HG03060 (cell line): ENCODE results near the gene DTNBP1.

Experiments used
- ATAC-seq: cut with Tn5 transposase; IDR thresholded peaks from one replicate; pipeline ENCODE4 v1.9.1; 2021; ENCODE audit warnings: low read depth, moderate number of reproducible peaks; ENCODE audit not compliant: unreplicated experiment

DTNBP1 gene

GRCh38 chr6:15626878-15627674 is 35.8 kb downstream of the DTNBP1 start:
- ATAC-seq = no peak

DNA sequence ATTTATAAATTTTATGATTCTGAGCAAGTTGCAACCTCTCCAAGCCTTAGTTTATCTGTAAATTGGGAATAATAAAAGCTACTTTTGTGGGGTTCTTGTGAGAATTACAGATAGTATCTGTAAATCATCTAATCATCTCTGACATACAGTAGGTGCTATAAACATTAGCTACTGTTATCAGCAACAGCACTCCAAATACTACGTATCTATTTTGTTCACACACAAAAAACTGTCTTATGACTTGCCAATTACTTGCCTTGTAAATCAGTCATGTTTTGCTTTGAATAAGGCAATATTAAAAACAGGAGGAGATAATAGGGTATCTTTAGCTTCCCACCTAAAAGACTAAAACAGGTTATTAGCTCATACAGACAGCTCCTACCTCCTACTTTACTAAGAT is 36.7 kb downstream of the DTNBP1 start:
- ATAC-seq = no peak

GRCh38 chr6:15623276-15624116 is 39.3 kb downstream of the DTNBP1 start:
- ATAC-seq = no peak

DNA sequence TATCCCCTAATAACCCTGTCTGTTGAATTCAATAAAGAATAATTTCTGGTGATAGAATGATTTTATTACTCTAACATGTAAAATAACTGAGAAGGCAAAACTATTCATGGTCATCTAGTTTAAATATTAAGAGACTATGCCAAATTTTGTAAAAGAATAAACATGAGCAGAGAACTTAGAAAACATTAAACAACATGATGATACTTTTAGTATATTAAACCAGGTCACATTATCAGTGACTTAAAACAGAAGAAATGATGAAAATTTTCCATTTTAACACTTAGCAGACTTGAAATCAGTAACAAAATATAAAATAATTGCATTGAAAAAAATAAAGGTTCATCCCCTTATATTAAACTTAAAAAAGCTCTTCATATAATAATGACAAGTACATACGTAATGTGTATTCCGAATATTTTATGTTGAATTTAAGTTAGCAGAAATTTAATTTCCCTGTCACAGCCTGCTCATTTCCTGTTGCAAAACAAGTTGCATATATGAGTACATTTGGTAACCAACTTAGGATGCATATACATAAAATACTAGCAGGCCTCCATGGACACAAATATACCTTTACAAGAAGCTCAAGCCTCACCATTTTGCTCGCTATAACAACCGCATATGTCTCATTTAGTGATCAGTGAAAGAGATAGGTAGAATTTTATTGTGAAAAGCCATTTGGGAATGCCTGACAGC is 40.6 kb downstream of the DTNBP1 start:
- ATAC-seq = no peak

DNA sequence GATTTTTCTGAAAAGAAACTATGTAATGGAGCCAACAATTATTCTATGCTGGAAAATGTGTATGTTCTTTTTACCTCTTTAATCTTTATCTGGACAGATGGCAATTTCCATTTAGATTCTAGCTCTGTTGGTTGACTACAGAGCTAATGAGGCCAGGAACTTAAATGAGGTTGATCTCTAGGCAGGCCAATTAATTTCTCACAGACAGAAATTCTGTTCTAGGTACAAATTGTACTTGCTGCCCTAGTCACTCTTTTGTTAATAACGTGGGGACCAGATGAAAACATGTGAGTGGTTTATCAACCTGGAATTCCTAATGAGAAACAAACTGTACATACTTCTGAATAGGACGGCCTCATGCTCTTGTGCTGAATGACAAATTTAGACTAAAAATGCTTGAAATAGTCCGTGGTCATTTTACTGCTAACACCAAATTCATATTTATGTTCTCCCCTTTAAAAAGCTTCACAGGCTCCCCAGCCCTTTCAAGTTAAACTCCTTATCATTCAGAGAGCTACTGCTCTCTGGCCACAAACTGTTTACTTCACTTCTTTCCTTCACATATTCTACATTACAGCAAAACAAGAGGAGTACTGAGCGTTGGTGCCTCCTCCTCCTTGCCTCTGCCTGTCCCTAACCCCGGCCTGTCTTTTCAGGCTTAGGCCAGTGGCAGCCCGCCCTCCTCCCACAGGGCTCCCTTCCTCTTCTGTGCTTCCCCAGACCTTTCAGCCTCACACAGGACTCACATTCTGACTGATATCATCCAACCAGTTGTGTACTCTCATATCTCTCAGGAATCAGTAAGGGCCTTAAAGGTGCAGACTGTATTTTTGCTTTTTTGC is 41.4 kb downstream of the DTNBP1 start:
- no peak for ATAC-seq

GRCh38 chr6:15620611-15621010 is 42.2 kb downstream of the DTNBP1 start:
- no peak for ATAC-seq

GRCh38 chr6:15619330-15619729 is 43.5 kb downstream of the DTNBP1 start:
- no peak for ATAC-seq

DNA sequence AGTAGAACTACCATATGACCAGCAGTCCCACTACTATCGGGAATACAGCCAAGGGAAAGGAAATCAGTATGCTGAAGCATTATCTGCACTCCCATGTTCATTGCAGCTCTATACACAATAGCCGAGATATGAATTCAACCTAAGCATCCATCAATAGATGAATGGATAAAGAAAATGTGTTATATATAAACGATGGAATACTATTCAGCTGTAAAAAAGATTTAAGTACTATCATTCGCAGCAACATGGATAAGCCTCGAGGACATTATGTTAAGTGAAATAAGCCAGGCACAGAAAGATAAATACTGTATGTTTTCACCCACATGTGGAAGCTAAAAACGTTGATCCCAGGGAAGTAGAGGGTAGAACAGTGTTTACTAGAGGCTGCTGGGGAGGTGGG is 44.1 kb downstream of the DTNBP1 start:
- no peak for ATAC-seq

DNA sequence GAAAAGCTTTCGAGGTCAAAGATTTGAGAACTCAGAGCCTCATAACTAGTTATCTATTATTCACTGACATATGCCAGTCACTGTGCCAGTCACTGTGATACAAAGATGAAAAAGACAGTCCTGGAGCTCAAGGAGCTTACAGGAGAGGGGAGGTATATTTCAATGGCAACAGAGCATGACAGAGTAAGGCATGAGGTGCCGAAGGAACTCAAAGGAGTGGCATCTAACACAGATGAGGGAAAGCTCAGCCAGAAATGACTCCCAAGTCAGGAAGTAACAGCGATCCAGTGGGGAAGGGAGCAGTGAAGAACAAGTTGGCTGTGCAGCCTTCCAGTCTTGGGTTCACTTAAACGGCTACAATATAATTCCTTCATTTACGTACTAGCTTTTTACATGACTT is 46.6 kb downstream of the DTNBP1 start:
- ATAC-seq = no peak

DNA sequence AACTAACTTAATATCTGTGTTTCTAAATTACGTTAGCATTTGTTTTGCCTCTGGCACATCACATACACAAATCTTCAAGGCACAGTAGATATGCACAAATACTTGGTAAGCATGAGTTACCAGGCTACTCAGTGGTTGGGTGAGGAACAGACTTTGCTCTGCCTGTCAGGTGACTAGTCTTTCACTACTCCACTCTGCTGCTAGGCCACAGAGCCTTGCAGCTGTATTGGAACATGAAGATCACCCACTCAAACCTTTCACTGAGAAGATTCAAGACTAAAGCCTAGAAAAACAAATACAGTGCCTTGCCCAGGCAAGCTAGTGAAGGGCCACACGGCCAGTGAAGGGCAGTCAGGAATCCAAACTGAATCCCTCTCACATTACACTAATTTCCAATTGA is 47.0 kb downstream of the DTNBP1 start:
- no peak for ATAC-seq

DNA sequence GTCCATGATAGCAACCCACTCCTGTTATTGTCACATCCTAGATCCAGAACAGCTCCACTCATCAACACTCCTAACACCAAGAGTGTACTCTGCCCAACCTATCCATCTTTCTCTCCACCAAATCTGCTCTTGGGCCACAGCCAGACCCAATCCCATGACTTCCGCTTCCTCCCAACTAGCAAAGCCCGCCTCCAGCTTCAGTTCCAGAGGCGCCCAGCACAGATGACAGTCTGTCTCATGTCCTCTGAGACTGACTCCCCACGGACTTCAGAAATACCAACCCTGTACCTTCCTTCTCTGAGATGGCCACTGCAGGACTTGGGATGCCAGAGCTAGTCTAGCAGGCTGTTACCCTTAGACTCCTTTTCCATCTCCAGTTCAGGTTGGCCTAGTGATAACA is 48.6 kb downstream of the DTNBP1 start:
- no peak for ATAC-seq

DNA sequence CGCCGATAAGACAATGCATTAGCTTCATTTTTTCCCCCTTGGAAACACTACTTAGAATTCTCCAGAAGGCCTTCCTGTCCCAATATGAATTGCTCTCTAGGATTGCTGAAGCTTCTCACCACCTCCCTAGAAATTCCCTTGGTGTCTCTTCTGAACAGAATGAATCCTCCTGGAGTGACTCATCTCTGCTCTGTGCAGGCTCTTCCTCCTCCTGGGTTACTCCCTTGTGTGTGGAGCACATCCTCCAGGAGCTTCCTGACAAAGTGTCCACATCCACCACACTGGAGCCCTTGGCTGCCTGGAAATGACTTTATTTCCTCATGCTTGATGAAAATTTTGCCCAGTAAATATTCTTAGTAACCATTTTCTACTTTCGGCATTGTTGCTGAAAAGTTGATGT is 54.4 kb downstream of the DTNBP1 start:
- no peak for ATAC-seq

GRCh38 chr6:15607603-15608002 is 55.2 kb downstream of the DTNBP1 start:
- ATAC-seq = no peak

- ATAC-seq = no peak
Measured at GRCh38 chr6:15606347-15606746, 56.5 kb downstream of the DTNBP1 start.

DNA sequence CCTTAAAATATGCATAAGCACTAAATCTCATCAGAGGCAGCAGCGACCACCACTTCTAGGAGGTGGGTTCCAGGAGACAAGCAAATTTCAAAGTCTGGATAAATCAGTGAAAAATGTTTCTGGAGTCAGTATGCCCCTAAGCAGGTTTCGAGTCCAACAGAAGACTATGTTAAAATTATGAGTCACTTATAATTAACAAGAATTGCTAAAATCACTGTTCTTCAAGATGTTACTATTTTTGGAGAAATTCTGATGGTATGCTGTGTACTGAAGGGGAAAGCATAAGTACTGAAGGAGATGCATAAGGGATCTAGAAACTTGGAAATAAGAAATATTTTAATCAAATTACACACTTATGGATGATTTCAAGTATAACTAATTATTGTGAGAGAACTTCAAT is 58.0 kb downstream of the DTNBP1 start:
- ATAC-seq = no peak

- no peak for ATAC-seq
Measured at GRCh38 chr6:15602154-15602553, 60.7 kb downstream of the DTNBP1 start.

DNA sequence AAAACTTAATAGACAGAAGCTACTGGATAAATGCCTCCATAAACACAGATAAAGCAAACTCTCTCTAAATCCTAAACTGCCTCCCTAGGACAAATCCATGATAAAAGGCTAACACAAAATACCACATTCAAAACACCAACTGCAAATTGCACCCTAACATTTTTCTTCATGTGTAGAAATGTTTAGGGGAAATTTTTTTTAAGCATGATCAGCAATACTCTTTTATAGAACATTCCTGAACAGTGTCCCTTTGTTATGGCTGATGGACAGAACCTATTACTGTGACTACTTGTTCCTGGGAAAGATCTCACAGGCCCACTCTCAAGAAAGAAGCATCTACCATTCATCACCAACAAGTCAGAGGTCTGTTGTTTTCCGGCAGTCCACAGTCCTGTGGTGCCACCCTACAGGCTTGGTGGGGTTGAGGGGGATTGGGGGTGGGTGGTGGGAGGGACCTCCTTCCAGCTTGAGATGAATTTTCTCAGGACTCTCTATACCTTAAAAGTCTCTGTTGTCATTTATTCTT is 64.5 kb downstream of the DTNBP1 start:
- no peak for ATAC-seq

GRCh38 chr6:15596186-15596896 is 66.5 kb downstream of the DTNBP1 start:
- ATAC-seq = no peak

GRCh38 chr6:15595461-15596173 is 67.2 kb downstream of the DTNBP1 start:
- no peak for ATAC-seq
